HepG2 (cell line): ENCODE measurements around the gene ID3. TPM values are rescaled to one million over a fixed set of nuclear protein-coding genes. Genes with fewer than 3 reads are reported as not detected.

Experiments
- ADNP ChIP-seq: sonication (generic); formaldehyde crosslinking; IDR thresholded peaks from 2 replicates; pipeline ENCODE4 v1.4.0; 2020; ENCODE audit warnings: missing genetic modification reagents
- ARNT2 ChIP-seq: sonication (generic); formaldehyde crosslinking; IDR thresholded peaks from 2 replicates; pipeline ENCODE4 v1.8.0; 2022; ENCODE audit warnings: mild to moderate bottlenecking, low read depth, missing genetic modification reagents, moderate library complexity
- ATF7-NPFF ChIP-seq: sonication (generic); formaldehyde crosslinking; IDR thresholded peaks from 2 replicates; pipeline ENCODE4 v1.8.1; 2023; ENCODE audit warnings: mild to moderate bottlenecking, low read depth, missing genetic modification reagents, moderate library complexity
- ATRX ChIP-seq: sonication (generic); formaldehyde crosslinking; IDR thresholded peaks from 2 replicates; pipeline ENCODE4 v1.4.0; 2020; ENCODE audit warnings: missing genetic modification reagents, borderline replicate concordance
- FOXP1 ChIP-seq, 2 experiments: fragments of 450-650 bp in 1 of 2; IDR thresholded peaks; 2 replicates each; pipeline ENCODE4 v1.6.1; 2017 to 2018; ENCODE audit warnings: antibody characterized with exemption in 1 of 2
- GATAD2A ChIP-seq: IDR thresholded peaks from 2 replicates; pipeline ENCODE4 v1.6.1; 2016
- HINFP ChIP-seq: sonication (generic); formaldehyde crosslinking; IDR thresholded peaks from 2 replicates; pipeline ENCODE4 v1.4.0; 2020; ENCODE audit warnings: low read depth, mild to moderate bottlenecking, missing genetic modification reagents
- HMG20A ChIP-seq: IDR thresholded peaks from 2 replicates; pipeline ENCODE4 v1.6.1; 2016; ENCODE audit warnings: borderline replicate concordance
- MAFG ChIP-seq: sonication (generic); formaldehyde crosslinking; IDR thresholded peaks from 2 replicates; pipeline ENCODE4 v1.5.1; 2020; ENCODE audit warnings: mild to moderate bottlenecking, missing genetic modification reagents
- MTA3 ChIP-seq: sonication (generic); formaldehyde crosslinking; IDR thresholded peaks from 2 replicates; pipeline ENCODE4 v1.4.0; 2020; ENCODE audit warnings: missing genetic modification reagents
- NR2F6 ChIP-seq, 2 experiments: IDR thresholded peaks; 2 replicates each; pipeline ENCODE4 v1.6.1; 2016; ENCODE audit warnings: antibody characterized with exemption in 1 of 2, mild to moderate bottlenecking in 1 of 2
- PAWR ChIP-seq: sonication (generic); formaldehyde crosslinking; IDR thresholded peaks from 2 replicates; pipeline ENCODE4 v1.4.0; 2020; ENCODE audit warnings: missing genetic modification reagents, mild to moderate bottlenecking, borderline replicate concordance
- SP1 ChIP-seq, 2 experiments: fragments of 450-650 bp in 1 of 2; sonication (generic) in 1 of 2; formaldehyde crosslinking in 1 of 2; IDR thresholded peaks; 2 replicates each; pipeline versions ENCODE4 v1.4.0 to v1.6.1; 2016 to 2020; ENCODE audit warnings: missing genetic modification reagents in 1 of 2
- TGIF2 ChIP-seq: IDR thresholded peaks from 2 replicates; pipeline ENCODE4 v1.6.1; 2016; ENCODE audit warnings: control low read depth, missing compliant biosample characterization
- THYN1 ChIP-seq: sonication (generic); formaldehyde crosslinking; IDR thresholded peaks from 2 replicates; pipeline ENCODE4 v1.8.1; 2023; ENCODE audit warnings: low read depth, mild to moderate bottlenecking, moderate library complexity, missing genetic modification reagents, borderline replicate concordance
- XRCC5 ChIP-seq: fragments of 200-400 bp; formaldehyde crosslinking; optimal IDR thresholded peaks from 2 replicates; pipeline ENCODE3; 2017; ENCODE audit warnings: mild to moderate bottlenecking, low read length
- ZBTB1 ChIP-seq: sonication (generic); formaldehyde crosslinking; IDR thresholded peaks from 2 replicates; pipeline ENCODE4 v1.4.0; 2020; ENCODE audit warnings: missing genetic modification reagents, borderline replicate concordance
- ZBTB25 ChIP-seq: IDR thresholded peaks from 2 replicates; pipeline ENCODE4 v1.6.1; 2018; ENCODE audit warnings: missing genetic modification reagents
- ZBTB3 ChIP-seq: sonication (generic); formaldehyde crosslinking; IDR thresholded peaks from 2 replicates; pipeline ENCODE4 v1.4.0; 2020; ENCODE audit warnings: low read depth, mild to moderate bottlenecking, moderate library complexity, missing genetic modification reagents, borderline replicate concordance
- ZNF317 ChIP-seq: sonication (generic); formaldehyde crosslinking; IDR thresholded peaks from 2 replicates; pipeline ENCODE4 v1.5.0; 2020; ENCODE audit warnings: mild to moderate bottlenecking, missing genetic modification reagents
- ZNF34 ChIP-seq: sonication (generic); formaldehyde crosslinking; IDR thresholded peaks from 2 replicates; pipeline ENCODE4 v1.4.0; 2020; ENCODE audit warnings: mild to moderate bottlenecking, missing genetic modification reagents, borderline replicate concordance
- ZNF446 ChIP-seq: sonication (generic); formaldehyde crosslinking; IDR thresholded peaks from 2 replicates; pipeline ENCODE4 v1.5.0; 2020; ENCODE audit warnings: mild to moderate bottlenecking, missing genetic modification reagents
- ZNF569 ChIP-seq: sonication (generic); formaldehyde crosslinking; IDR thresholded peaks from 2 replicates; pipeline ENCODE4 v1.5.0; 2020; ENCODE audit warnings: mild to moderate bottlenecking, missing genetic modification reagents, moderate library complexity, borderline replicate concordance
- ZSCAN22 ChIP-seq: sonication (generic); formaldehyde crosslinking; IDR thresholded peaks from 2 replicates; pipeline ENCODE4 v1.4.0; 2020; ENCODE audit warnings: mild to moderate bottlenecking, missing genetic modification reagents
- polyA plus RNA-seq, 8 experiments: library from polyadenylated mRNA; depleted of rRNA in 3 of 8; stranded (reverse) in 7 of 8; unstranded in 1 of 8; fragments of >200 nt; fragmentation: Illumina TruSeq in 4 of 8; extraction: Trizol in 4 of 8; gene quantifications; 2 replicates each; pipeline versions ENCODE4 v1.2.1 to v1.2.3, GENCODE V29; 2011 to 2016; ENCODE audit warnings: low read depth in 4 of 8, missing spikeins in 1 of 8, mixed read lengths in 1 of 8; ENCODE audit not compliant: insufficient read depth in 1 of 8
- total RNA-seq, 5 experiments: library from RNA; depleted of rRNA; stranded (reverse); fragments of >200 nt; fragmentation: Illumina TruSeq; extraction: Trizol; gene quantifications; 2 replicates each; pipeline ENCODE4 v1.2.3, GENCODE V29; 2016; ENCODE audit warnings: low read depth in 1 of 5
- TF ChIP-seq, protein P1 (sequence below): IDR thresholded peaks from 2 replicates; pipeline ENCODE4 v1.6.1; 2016; ENCODE audit warnings: missing biosample characterization, missing genetic modification reagents, low read depth

Gene ID3
- total and polyA plus RNA-seq, 2 of the 13 experiments (the other 11 are each of a cell fraction or from before 2014, with no cell fraction given), result 64.8 to 115 TPM

- TF ChIP-seq, protein P1, sequence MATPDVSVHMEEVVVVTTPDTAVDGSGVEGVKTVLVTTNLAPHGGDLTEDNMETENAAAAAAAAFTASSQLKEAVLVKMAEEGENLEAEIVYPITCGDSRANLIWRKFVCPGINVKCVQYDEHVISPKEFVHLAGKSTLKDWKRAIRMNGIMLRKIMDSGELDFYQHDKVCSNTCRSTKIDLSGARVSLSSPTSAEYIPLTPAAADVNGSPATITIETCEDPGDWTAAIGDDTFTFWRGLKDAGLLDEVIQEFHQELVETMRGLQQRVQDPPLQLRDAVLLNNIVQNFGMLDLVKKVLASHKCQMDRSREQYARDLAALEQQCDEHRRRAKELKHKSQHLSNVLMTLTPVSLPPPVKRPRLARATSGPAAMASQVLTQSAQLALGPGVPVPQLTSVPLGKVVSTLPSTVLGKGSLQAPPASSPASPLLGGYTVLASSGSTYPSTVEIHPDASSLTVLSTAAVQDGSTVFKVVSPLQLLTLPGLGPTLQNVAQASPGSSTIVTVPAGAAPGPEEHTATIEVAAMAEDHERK, result no peak
- TF ChIP-seq THYN1 (CRISPR knock-in tag), result no peak
- TF ChIP-seq ZBTB3 (CRISPR knock-in tag), result no peak
- no peak for TF ChIP-seq FOXP1 (IDR thresholded peaks at IDR 0.05)
- TF ChIP-seq FOXP1 (CRISPR knock-in tag; IDR thresholded peaks at IDR 0.05), result no peak
- TF ChIP-seq ATF7-NPFF (CRISPR knock-in tag), result peak; percentile 80
- no peak for TF ChIP-seq HINFP (CRISPR knock-in tag)
- TF ChIP-seq GATAD2A, result no peak; the same call in none of the 2 replicates
- TF ChIP-seq NR2F6 (IDR thresholded peaks at IDR 0.05), result no peak
- peak; percentile 8; the same call in 1 of the 2 replicates for TF ChIP-seq NR2F6 (CRISPR knock-in tag; IDR thresholded peaks at IDR 0.05)
- TF ChIP-seq ZNF569 (CRISPR knock-in tag), result no peak
- TF ChIP-seq ZBTB25 (CRISPR knock-in tag), result peak; percentile 45; the same call in 1 of the 2 replicates
- TF ChIP-seq ZNF317 (CRISPR knock-in tag), result peak; percentile 85; the same call in 1 of the 2 replicates
- TF ChIP-seq ZNF446, result no peak; the same call in 1 of the 2 replicates
- TF ChIP-seq ARNT2 (CRISPR knock-in tag), result peak; percentile 89
- no peak for TF ChIP-seq ADNP (CRISPR knock-in tag)
- no peak for TF ChIP-seq XRCC5
- peak; percentile 63; the same call in 1 of the 2 replicates for TF ChIP-seq TGIF2 (CRISPR knock-in tag)
- no peak for TF ChIP-seq MAFG (CRISPR knock-in tag)
- TF ChIP-seq MTA3 (CRISPR knock-in tag), result no peak
- TF ChIP-seq ATRX (CRISPR knock-in tag), result no peak
- TF ChIP-seq SP1 (IDR thresholded peaks at IDR 0.05), result no peak
- TF ChIP-seq SP1 (CRISPR knock-in tag; IDR thresholded peaks at IDR 0.05), result peak; percentile 79; the same call in 1 of the 2 replicates
- TF ChIP-seq ZBTB1, result no peak
- no peak for TF ChIP-seq PAWR (CRISPR knock-in tag)
- no peak; the same call in 1 of the 2 replicates for TF ChIP-seq HMG20A (CRISPR knock-in tag)
- no peak for TF ChIP-seq ZSCAN22 (CRISPR knock-in tag)
- no peak for TF ChIP-seq ZNF34 (CRISPR knock-in tag)
Observed at GRCh38 chr1:23559136-23559984, at the start of gene ID3 (continued).
